Retina (tissue), 1 donor: ENCODE measurements around the gene OR1I1.

Experiments
- DNase-seq: peaks from one replicate; pipeline ENCODE4 v3.0.0-alpha.2; 2016

OR1I1 gene

GRCh38 chr19:15099017-15099582 lies 17.1 kb downstream of the OR1I1 start:
- no peak for DNase-seq

- no peak for DNase-seq
These were observed 19.6 kb downstream of the OR1I1 start for GRCh38 chr19:15101479-15102082.

- no peak for DNase-seq
These were observed 22.0 kb downstream of the OR1I1 start for GRCh38 chr19:15104003-15104402.

GRCh38 chr19:15104411-15104810 lies 22.4 kb downstream of the OR1I1 start:
- DNase-seq, result no peak

GRCh38 chr19:15105044-15105443 lies 23.0 kb downstream of the OR1I1 start:
- no peak for DNase-seq

- peak; percentile 59 for DNase-seq
These were observed 25.3 kb downstream of the OR1I1 start, which contains the start of gene SYDE1 for GRCh38 chr19:15107061-15108010. Gene SYDE1, plus strand, starts transcription at chr19:15107401. Its CDS starts 33 bp downstream, at chr19:15107434.

- no peak for DNase-seq
These were observed 26.3 kb downstream of the OR1I1 start for GRCh38 chr19:15108145-15108844.

GRCh38 chr19:15108845-15109767 lies 27.1 kb downstream of the OR1I1 start:
- no peak for DNase-seq

GRCh38 chr19:15109768-15110417 lies 27.9 kb downstream of the OR1I1 start:
- no peak for DNase-seq

- DNase-seq, result no peak
These were observed 28.4 kb downstream of the OR1I1 start for GRCh38 chr19:15110418-15110815.

- DNase-seq, result no peak
These were observed 29.7 kb downstream of the OR1I1 start for GRCh38 chr19:15111758-15112157.

- DNase-seq, result no peak
These were observed 30.4 kb downstream of the OR1I1 start for GRCh38 chr19:15112385-15112784.

GRCh38 chr19:15113245-15114152 lies 31.5 kb downstream of the OR1I1 start:
- DNase-seq, result no peak

- DNase-seq, result no peak
These were observed 32.1 kb downstream of the OR1I1 start for GRCh38 chr19:15114153-15114540.

GRCh38 chr19:15115080-15115479 lies 33.1 kb downstream of the OR1I1 start:
- no peak for DNase-seq

GRCh38 chr19:15115762-15116615 lies 34.0 kb downstream of the OR1I1 start:
- DNase-seq, result no peak

GRCh38 chr19:15116856-15117255 lies 34.8 kb downstream of the OR1I1 start:
- DNase-seq, result no peak

- DNase-seq, result no peak
These were observed 36.2 kb downstream of the OR1I1 start for GRCh38 chr19:15118248-15118647.

GRCh38 chr19:15118789-15119494 lies 36.9 kb downstream of the OR1I1 start:
- DNase-seq, result no peak
